Measurements from ENCODE around the gene KIAA1191. TPM values are rescaled to one million over a fixed set of nuclear protein-coding genes. Genes with fewer than 3 reads are reported as not detected.

KIAA1191 gene
- total and polyA plus RNA-seq, 3 donors from 2014 or later, result 34.9 to 60.3 (median 35.5) TPM

DNA sequence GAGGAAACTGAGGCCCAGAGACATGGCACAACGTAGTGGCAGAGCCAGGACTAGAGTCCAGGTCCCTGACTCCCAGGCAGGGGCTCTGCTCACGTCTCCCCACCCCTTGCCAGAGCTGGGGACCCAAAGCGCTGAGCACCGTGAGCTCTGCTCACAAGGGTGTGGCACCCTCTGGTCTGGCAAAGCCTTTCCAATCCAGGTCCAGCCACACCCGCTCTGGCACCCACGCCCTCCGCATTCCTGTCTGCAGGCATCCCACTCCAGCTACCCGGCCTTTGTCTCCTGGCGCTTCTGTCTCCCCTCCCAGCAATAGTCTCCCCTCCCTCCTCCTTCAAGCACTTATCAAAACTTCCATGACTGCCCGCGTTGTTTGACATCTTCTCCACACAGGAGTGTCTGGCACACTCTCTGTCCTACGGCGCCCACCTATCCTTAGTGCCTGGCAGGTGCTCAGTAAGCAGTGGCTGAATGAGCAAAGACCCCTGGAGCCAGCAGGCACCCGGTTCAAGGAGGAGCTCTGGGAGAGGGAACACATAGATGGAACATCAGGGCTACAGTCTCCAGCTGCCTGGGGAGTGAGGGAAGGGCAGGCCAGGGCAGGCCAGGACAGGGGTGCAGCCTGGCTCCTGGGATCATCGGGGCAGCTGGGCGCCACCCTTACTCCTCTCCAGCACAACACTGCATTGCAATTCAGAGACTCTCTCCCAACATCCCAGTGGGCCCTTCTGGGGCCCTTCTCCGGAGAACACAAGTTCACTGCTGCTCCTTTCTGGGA lies 39.0 kb upstream of the KIAA1191 start:
- WGBS, 2 donors, result 72 to 77% methylated on average over 15 to 17 of the region's 17 CpGs
- Histone ChIP-seq H3K27ac (no peak overlapping the region), H3K27me3 (no peaks in the 10 kb centered on the region), H3K4me1 (peaks cover 7% of the 10 kb centered on the region), H3K9me3 (no peaks in the 10 kb centered on the region), H3K4me3 (no peak overlapping the region), H3K36me3 (ENCODE audit: low read depth, missing control alignments) (no peaks in the 10 kb centered on the region)
- intact Hi-C loops (cut with DNase I; ENCODE audit: low total_unique reads), result no loop called here
- no peak for TF ChIP-seq POLR2A (IDR thresholded peaks at IDR 0.05)
- TF ChIP-seq, protein P1, sequence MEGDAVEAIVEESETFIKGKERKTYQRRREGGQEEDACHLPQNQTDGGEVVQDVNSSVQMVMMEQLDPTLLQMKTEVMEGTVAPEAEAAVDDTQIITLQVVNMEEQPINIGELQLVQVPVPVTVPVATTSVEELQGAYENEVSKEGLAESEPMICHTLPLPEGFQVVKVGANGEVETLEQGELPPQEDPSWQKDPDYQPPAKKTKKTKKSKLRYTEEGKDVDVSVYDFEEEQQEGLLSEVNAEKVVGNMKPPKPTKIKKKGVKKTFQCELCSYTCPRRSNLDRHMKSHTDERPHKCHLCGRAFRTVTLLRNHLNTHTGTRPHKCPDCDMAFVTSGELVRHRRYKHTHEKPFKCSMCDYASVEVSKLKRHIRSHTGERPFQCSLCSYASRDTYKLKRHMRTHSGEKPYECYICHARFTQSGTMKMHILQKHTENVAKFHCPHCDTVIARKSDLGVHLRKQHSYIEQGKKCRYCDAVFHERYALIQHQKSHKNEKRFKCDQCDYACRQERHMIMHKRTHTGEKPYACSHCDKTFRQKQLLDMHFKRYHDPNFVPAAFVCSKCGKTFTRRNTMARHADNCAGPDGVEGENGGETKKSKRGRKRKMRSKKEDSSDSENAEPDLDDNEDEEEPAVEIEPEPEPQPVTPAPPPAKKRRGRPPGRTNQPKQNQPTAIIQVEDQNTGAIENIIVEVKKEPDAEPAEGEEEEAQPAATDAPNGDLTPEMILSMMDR (IDR thresholded peaks at IDR 0.05), result no peak
- DNase-seq, result no peak

DNA sequence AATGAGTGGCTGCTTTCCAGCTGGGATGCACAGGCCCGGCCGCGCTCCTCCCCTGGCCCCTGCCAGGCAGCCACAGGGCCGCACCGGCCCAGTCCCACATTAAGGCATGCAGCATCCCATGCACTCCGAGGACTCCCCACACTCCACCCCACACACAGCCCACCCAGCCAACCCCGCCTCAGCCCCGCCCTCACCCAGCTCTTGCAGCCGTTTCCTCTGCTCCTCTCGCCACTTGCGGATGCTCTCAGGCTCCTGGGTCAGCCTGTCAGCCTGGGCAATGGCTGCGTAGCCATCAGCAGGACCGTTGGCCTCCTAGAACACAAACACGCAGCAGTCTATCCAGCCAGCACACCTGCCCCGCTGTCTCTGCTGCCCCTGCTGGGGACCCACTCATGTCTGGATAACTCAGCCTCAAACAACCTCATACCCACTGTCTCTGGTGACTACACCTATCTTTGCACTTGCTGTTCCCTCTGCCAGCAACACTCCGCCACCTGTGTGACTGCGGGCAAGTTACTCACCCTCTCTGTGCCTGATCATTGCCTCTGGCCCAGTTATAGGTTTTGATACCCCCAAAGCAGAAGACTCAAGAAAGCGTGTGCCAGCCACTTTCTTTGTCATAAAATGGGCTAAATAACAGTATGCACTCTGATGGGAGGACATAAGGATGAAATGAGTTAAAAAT lies 36.3 kb upstream of the KIAA1191 start:
- H3K4me1 ChIP-seq, result peaks cover 17% of the 10 kb centered on the region
- intact Hi-C loops (cut with DNase I; ENCODE audit: low total_unique reads), result no loop called here
- DNase-seq, result no peak
- no peaks in the 10 kb centered on the region for H3K9me3 ChIP-seq
- TF ChIP-seq POLR2A (IDR thresholded peaks at IDR 0.05), result no peak
- TF ChIP-seq, protein P1 (IDR thresholded peaks at IDR 0.05), result no peak
- no peak overlapping the region for H3K27ac ChIP-seq
- H3K27me3 ChIP-seq, result no peaks in the 10 kb centered on the region
- H3K4me3 ChIP-seq, result no peak overlapping the region
- no peaks in the 10 kb centered on the region for H3K36me3 ChIP-seq (ENCODE audit: low read depth, missing control alignments)
- WGBS, 2 donors, result 95 to 96% methylated on average over 18 of the region's 18 CpGs

DNA sequence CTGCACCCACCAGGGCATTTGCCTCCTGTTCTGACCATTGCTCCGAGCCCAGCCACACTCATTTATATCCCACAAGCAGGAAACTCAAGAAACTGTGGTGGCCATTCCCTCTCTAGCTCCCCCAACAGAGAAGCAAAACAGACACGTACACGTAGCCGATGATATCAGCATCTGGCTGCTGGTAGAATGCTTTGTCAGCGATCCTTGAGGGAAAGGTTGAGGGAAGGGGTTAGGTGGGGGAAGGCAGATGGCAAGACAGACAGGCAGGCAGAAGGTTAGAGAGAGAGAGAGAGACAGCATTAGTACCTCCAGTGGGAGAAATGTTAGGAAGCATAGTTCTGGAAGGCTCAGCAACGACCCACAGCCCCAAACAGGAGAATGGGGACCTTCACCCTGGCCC lies 34.8 kb upstream of the KIAA1191 start:
- no peak for TF ChIP-seq POLR2A (IDR thresholded peaks at IDR 0.05)
- TF ChIP-seq, protein P1 (IDR thresholded peaks at IDR 0.05), result no peak
- Histone ChIP-seq H3K27ac (peak overlapping the region in 1 of 2 donors; percentile 24), H3K9me3 (no peaks in the 10 kb centered on the region), H3K4me1 (peaks cover 17% of the 10 kb centered on the region), H3K36me3 (ENCODE audit: low read depth, missing control alignments) (no peaks in the 10 kb centered on the region), H3K4me3 (no peak overlapping the region), H3K27me3 (no peaks in the 10 kb centered on the region)
- intact Hi-C loops (cut with DNase I; ENCODE audit: low total_unique reads), result no loop called here
- no peak for DNase-seq
- WGBS, 2 donors, result 55 to 62% methylated on average over 6 of the region's 6 CpGs

DNA sequence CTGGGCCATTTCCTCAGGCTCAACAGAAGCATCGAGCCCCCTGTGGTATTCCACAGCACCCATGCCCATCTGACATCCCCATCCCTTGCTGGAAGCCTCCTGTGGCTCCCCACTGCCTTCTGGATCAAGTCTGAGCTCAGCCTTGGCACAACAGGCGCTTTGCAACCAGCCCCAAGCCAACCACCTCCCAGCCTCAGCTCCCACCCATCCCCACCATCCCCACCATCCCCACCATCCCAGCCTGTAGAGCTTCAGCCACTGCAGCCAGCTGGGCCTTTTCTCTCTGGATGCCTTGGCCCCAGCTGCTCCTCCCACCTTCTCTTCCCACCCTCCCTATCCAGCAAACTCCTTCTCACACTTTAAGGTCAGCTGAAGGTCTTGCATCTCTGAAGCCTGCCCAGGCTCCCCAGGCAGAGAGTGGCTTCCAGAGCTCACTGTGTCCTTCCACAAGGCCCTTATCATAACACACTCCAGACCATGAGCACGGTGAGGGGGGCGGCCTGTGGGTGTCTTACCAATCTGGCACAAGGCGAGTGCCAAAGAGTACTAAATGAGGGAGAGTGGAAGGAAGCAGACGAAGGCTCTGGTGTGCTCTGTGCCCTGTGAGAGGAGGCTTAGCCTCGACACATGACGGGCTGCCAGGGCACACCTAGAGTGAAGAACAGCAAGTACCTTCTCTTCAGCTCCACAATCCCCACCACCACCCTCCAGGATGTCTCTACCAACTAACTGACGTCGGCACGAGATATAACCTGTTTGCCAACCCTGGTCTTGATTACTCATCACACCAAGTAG lies 33.5 kb upstream of the KIAA1191 start:
- peak; percentile 62 for DNase-seq
- Histone ChIP-seq H3K36me3 (ENCODE audit: low read depth, missing control alignments) (no peaks in the 10 kb centered on the region), H3K27me3 (no peaks in the 10 kb centered on the region), H3K4me1 (peaks cover 17% of the 10 kb centered on the region), H3K9me3 (no peaks in the 10 kb centered on the region), H3K27ac (peak overlapping the region in 1 of 2 donors; percentile 45), H3K4me3 (no peak overlapping the region)
- no peak for TF ChIP-seq POLR2A (IDR thresholded peaks at IDR 0.05)
- TF ChIP-seq, protein P1 (IDR thresholded peaks at IDR 0.05), result no peak
- 46 to 72% methylated on average over 11 of the region's 11 CpGs for WGBS, 2 donors
- intact Hi-C loops (cut with DNase I; ENCODE audit: low total_unique reads), result no loop called here
